Measurements from ENCODE around the gene TXK.

The TXK gene

DNA sequence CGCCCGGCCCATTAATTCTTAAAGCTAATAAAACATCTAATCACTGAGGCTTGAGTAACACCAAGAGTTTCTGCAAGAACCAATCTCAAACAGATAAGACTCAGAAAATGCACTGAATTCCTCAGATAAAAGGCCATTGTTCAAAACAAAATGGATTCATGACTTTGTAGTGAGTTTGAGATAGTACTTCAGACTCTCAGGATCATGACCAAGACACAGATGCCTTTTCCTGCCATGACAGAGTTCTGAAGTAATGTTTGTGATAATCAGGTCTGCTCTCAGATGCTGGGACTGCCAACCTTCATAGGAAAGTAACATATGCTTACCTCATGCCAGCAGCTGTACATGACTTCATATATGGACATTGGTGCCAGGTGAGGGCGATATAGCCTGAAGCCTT lies 62.9 kb downstream of the TXK start:
- no peak overlapping the region for H3K4me3 ChIP-seq (ENCODE audit: low read length)
- no peak for DNase-seq (ENCODE audit: low read depth, low spot score)

DNA sequence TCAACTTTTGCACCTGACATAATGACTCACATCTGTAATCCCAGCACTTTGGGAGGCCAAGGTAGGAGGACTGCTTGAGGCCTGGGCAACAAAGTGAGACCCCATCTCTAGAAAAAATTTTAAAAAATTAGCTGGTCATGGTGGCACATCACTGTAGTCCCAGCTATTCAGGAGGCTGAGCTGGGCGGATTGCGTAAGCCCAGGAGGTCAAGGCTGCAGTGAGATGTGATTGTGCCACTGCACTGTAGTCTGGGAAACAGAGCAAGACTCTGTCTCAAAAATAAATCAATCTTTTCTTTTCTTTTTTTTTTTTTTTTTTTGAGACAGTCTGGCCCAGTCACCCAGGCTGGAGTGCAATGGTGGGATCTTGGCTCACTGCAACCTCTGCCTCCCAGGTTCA lies 65.0 kb downstream of the TXK start:
- H3K4me3 ChIP-seq (ENCODE audit: low read length): no peak overlapping the region
- DNase-seq (ENCODE audit: low read depth, low spot score): no peak

DNA sequence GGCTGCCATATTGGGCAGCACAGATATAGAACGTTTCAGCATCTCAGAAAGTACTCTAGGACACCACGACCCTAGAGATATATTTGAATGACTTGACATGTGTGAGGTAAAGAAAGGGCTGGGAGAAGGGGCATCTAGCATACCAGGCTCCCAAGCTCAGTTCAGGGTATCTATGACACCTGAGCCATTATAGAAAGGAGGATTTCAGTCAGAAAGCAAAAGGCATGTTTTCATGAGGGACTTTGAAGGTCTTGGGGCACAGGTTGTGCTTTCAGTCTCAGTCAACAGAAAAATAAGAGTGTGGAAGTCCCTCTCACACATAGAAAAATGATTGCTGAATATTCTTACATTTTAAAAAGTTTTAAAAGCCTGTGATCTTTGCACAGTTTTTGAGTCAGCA lies 65.9 kb downstream of the TXK start:
- DNase-seq (ENCODE audit: low read depth, low spot score): no peak
- no peak overlapping the region for H3K4me3 ChIP-seq (ENCODE audit: low read length)

DNA sequence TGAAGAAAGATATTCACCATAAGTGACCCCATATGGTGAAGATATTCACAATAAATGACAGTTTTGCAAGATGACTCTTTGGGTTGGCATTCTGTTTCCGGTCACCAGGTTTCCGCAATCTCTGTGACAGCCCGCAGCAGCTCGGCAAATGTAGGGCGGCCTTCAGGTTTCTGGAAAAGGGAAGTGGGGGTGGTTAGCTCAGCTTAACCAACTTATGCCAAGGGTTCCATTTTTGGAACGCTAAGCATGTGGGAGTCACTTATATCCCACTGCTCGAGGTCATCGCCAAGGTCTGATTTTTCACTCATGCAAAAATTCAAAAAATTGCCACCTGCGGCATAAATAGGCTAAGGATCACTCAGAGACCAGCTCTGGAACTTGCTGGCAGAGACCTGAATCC lies 66.5 kb downstream of the TXK start:
- H3K4me3 ChIP-seq (ENCODE audit: low read length): no peak overlapping the region
- no peak for DNase-seq (ENCODE audit: low read depth, low spot score)

DNA sequence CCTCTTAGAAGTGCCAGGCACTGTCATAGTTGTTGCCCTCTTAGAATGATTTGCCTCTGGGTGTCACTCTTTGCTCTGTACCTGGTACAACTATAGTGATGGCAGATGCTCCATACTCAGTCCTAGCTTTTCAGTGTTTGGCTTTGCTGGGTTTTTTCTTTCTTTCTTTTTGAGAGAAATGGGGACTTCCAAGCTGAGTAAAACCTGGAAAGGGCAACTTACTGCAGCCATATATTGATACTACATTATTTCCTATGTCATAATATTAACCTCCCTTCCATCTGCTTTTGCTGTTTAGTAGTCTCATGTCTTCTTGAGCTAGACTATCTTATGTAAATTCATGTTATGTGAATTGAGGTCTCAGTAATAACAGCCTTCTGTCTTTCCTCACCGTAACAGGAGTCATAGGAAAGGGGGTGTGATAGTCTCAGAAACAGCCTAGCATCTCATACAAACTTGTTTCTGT lies 68.4 kb downstream of the TXK start:
- no peak for DNase-seq (ENCODE audit: low read depth, low spot score)
- no peak overlapping the region for H3K4me3 ChIP-seq (ENCODE audit: low read length)

DNA sequence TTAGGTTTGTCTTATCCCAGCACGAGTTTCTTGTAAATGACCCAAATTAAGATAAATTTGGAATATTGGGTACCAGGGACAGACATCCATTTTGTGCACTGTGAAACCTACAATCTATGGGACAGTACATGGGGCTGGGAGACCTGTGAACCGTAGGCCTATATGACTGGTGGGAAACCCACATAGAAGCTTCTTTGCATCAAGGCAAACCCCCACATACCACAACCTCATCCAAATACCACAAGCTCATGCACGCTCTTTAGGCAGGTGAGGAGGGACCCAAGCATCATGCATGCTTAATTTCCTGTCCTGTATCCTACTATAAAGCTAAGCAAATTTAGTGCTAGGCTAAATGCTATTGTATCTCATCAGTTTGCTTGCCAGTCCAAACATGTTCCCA lies 69.7 kb downstream of the TXK start:
- H3K4me3 ChIP-seq (ENCODE audit: low read length): no peak overlapping the region
- DNase-seq (ENCODE audit: low read depth, low spot score): peak; percentile 35

DNA sequence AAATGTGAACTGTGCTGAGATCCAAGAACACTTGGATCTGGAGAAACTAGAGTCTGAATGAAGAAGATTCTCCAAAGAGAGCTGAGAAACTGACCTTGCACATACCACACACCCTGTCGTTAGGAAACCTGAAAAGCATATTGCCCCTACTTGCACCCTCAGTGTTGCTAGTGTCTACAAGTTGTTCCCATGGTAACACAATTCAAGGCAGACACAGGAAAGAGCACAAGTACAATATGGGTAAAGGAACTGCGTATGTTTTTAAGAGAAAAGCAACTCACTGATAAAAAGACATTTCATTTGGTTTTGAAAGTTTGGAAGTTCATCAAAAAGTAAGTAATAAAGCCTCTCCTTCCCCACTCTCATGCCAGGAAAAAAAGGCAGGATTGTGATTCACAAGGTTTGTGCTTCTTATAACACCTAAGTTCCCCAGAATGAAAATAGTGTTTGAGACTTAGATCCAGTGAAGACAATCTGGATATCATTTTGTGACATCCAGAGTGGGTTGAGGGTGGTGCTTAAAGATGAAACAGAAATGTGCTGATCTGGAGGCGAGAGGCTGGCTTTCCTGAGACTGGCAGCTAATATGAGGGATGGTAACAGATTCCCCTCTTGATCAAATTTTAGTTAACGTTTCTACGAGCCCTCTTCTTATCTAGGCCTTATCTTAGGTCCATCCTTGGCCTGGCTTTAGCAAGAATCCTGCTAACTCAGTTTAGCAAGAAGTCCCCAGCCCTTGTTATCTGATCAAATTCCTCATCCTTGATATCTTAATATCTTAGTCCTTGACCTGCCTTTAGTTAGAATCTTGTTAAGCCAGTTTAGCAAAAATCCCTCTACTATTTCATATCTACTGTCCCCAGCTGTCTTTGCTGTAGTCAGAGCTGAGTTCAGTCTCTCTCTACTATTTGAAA lies 75.2 kb downstream of the TXK start:
- DNase-seq (ENCODE audit: low read depth, low spot score): no peak
- no peak overlapping the region for H3K4me3 ChIP-seq (ENCODE audit: low read length)

DNA sequence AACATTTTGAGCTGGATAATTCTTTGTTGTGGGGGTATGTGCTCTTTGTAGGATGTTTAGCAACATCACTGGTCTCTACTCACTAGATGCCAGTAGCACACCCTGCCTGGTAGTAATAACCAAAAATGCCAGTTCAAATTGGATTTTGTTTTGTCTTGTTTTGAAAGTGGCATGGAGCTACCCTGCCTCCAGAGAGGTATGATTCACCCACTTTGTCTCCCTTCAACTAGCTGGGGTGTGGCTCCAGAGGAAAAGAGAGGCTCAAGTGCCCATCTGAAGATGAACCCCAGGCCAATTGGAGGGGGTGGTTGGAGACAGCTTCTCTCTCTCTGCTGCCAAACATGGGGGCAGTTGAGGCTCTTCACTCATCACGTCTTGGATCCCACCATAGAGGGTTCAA lies 83.0 kb downstream of the TXK start:
- DNase-seq (ENCODE audit: low read depth, low spot score): no peak
- H3K4me3 ChIP-seq (ENCODE audit: low read length): no peak overlapping the region

DNA sequence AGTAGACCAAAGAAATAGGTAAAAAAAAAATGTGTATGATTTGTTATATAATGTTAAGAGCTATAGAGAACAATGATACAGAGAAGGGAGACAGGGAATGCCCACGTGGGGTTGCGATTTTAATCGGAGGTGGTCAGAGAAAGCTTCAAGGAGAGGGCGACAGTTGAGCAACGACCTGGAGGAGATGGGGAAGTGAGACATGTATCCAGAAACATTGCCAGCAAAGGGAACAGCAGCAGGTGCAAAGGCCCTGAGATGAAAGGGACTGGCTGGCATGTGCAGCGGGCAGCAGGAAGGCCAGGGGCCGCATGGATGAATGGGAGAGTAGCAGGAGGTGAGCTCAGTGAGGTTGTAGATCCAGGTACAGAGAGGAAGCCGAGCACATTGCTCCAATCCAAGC lies 84.6 kb downstream of the TXK start:
- DNase-seq (ENCODE audit: low read depth, low spot score): no peak
- H3K4me3 ChIP-seq (ENCODE audit: low read length): no peak overlapping the region

DNA sequence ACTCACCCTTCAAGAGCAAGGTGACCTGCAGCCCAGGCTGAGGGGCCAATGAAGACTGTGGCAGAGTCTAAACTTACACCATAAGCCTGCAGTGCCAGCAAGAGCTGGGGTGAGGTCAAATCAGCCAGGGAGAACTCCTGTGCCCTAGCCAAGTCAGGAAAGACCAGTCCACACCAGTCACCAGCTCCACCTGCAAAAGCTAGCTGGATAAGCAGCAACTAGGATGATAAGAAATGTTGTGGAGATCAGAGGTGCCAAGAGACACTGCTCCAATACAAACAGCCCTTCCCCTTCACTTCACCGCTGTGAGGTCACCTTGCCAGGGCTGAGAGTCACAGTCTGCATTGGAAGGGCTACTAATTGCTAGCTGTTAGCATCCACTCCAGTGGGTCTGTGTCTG lies 86.2 kb downstream of the TXK start:
- no peak for DNase-seq (ENCODE audit: low read depth, low spot score)
- H3K4me3 ChIP-seq (ENCODE audit: low read length): no peak overlapping the region

DNA sequence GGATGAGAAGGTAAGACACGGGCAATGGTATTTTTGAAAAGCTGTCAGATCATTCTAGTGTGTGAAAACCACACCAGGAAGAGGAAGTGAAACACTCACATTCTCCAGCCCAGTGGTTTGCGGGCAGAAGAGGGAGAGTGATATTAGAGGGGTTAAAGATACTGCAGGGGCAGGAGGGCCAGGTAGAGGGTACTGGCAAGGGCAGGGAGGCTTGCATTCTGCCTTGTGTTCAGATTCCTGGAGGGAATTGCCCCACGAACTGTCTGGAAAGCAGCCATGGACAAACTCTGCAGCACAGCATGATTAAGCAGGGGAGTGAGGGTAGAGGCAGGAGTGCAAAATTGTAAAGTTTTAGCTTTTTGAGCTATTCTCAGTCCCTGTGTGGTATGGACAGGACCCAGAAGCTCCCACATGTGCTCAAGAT lies 86.6 kb downstream of the TXK start:
- H3K4me3 ChIP-seq (ENCODE audit: low read length): no peak overlapping the region
- peak; percentile 12 for DNase-seq (ENCODE audit: low read depth, low spot score)

DNA sequence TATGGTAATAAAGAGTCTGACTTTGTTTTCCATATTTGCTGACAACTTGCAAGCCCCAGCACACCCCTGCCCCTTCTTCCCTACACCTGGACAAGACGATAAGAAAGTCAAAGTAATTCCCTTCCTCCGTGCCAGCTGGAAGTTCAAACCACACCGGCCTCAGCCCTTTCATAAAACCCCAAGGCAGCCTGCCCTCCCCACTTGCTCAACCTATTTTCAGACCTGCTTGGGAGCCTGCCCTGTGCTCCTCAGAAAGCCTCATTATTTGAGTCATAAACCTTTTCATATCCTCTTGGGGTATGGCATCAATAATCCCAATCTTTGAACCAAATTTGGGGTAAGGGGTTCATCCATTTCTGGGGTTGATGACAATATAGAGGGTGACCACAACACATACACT lies 88.0 kb downstream of the TXK start:
- H3K4me3 ChIP-seq (ENCODE audit: low read length): no peak overlapping the region
- DNase-seq (ENCODE audit: low read depth, low spot score): no peak

DNA sequence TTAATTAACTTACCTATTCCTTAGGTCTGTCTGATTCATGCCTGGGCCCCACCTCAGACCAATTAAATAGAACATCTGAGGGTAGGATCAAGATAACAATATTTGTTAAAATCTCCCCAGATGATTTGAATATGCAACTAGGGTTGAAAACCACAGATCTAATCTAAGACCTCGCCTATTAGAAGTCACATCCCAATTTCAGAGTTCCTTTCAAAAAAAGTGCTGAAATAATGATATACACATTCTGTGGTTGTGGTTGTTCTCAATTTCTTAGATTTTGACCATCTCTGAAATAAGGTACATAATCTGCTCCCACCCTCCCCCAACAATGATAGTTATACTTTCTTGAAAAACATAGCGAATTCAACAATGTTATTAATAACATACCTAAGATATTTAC lies 89.8 kb downstream of the TXK start:
- no peak for DNase-seq (ENCODE audit: low read depth, low spot score)
- H3K4me3 ChIP-seq (ENCODE audit: low read length): no peak overlapping the region

DNA sequence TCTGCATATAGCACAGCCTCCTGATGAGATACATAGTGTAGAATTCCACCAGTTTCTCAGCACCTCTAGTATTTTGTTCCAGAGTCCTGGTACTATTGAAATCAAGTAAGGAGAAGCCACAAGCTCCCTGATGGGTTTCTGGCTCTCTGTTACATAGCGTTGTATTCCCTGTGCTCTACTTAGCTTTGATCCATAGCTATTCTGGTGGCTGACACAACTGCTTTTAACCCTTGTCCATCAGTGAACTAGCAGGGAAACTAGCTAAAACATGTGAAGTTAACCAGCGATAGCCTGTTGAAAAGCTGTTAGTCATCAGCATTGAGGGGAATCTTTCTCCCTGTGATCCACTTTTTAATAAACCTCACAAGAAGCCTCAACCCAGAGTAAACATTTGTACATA lies 90.5 kb downstream of the TXK start:
- H3K4me3 ChIP-seq (ENCODE audit: low read length): no peak overlapping the region
- DNase-seq (ENCODE audit: low read depth, low spot score): no peak

DNA sequence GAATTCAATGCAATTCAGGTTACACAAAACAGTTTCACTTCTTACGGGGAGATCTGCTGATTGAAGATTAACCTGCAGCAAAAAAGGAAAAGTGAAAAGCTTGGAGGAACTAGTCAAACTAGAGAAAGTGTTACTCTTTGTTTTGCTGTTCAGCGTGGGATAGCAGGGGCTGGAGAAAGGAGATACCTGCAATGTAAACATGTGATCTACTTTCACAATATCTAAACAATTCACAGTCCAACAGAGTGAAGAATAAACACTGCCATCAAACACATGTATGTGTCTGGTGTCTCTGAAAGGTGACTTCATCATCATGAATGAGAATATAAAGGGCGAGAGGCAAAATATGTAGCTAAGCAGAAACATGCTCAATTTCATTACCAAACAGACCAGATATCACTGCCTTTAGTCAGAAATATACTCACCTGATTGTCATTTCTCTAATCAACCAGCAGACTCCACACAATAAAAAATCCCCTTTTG lies 91.0 kb downstream of the TXK start:
- DNase-seq (ENCODE audit: low read depth, low spot score): no peak
- no peak overlapping the region for H3K4me3 ChIP-seq (ENCODE audit: low read length)

DNA sequence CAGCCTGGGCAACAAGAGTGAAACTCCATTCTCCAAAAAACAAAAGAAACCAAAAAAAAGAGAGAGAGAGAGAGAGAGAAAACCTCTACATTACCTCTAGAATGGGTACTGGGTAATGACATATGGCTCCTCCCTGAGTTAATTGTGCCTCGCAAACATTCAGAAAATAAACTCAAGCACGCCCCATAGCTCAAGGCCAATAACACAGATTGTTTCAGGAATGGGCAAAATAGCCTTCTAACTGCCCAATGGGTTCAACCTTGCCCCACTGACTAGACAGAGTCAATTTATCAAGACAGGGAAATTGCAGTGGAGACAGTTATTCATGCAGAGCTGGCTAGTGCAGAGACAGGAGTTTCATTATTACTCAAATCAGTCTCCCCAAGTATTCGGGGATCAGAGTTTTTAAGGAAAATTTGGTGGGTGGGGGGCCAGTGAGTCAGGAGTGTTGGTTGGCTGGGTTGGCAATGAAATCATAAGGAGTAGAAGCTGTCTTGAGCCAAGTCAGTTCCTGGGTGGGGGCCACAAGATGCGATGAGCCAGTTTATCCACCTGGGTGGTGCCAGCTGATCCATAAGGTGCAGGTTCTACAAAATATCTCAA lies 92.4 kb downstream of the TXK start:
- no peak overlapping the region for H3K4me3 ChIP-seq (ENCODE audit: low read length)
- no peak for DNase-seq (ENCODE audit: low read depth, low spot score)

DNA sequence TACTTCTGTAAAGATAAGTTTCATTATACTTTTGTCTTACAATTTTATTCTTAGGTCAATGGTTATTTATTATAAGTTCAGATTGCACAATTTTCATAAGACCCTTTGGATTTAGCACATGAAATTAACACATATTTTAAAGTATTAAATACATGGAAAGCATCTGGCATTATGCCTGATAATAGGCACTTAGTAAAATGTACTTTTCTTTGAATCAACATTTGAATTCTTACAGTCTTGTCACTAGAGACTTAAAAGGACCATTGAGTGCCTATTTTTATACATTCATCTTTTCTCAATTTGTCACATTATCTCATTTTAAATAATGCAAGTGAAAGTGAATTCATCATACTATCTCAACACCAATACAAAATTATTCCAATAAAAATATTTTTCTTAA lies 94.5 kb downstream of the TXK start:
- no peak for DNase-seq (ENCODE audit: low read depth, low spot score)
- no peak overlapping the region for H3K4me3 ChIP-seq (ENCODE audit: low read length)

DNA sequence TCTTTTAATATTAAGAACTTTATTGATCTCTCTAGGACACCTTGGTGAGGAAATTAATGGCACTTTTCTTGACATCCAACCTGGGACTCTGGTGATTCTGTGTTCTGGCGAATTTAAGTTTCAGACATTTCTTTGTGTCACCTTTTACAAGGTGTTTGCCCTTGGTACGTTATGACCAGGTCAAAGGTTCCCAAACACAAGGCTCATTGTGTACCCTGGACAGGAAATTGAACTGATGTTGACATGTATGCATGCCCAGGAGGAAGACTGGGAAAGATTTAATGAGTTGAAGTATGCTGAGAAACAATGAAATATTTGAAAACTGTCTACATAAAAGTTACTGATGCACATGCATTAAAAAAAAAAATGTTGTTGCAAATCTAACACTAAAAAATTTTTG lies 95.4 kb downstream of the TXK start:
- no peak overlapping the region for H3K4me3 ChIP-seq (ENCODE audit: low read length)
- no peak for DNase-seq (ENCODE audit: low read depth, low spot score)

DNA sequence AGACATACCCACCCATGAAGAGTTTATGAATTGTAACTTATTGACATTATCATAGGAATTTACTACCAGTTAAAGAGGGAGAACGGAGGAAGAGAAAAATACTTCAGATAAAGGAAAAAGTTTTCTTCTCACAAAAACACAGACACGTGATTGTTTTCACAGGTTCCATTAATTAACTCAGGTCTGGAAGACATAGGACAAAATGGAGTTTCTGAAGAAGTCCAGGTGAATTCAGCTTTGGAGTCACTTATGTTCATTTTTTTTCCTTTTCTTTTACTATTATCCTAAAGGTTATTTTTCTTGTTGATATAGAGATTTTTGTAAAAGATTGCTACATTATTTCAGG lies 97.0 kb downstream of the TXK start:
- no peak overlapping the region for H3K4me3 ChIP-seq (ENCODE audit: low read length)

DNA sequence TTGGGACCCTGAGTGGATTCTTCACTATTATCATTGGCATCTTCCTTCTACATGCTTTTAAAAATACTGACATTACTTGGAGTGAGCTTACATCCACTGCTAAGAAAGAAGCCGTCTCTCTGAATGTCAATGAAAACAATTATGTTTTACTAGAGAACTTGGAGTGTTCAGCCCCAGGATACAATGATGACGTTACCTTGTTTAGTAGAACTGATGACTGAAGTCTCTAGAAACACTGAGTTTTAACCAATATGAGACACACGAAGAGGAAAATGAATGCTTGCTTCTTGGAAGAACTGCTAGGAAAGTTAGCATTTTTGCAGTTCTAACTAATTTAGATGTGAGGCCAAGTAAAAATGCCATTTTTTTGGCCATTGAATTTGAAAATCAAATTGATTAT lies 98.1 kb downstream of the TXK start:
- DNase-seq (ENCODE audit: low read depth, low spot score): no peak
- H3K4me3 ChIP-seq (ENCODE audit: low read length): no peak overlapping the region

More for the DNA sequence above, 97.0 kb downstream of the TXK start:
- no peak for DNase-seq (ENCODE audit: low read depth, low spot score)
